Measurements from ENCODE around the gene ALDOB. TPM values are rescaled to one million over a fixed set of nuclear protein-coding genes. Genes with fewer than 3 reads are reported as not detected.

The ALDOB gene
- total RNA-seq, 2 donors from 2014 or later = 23.4 to 86.6 TPM

DNA sequence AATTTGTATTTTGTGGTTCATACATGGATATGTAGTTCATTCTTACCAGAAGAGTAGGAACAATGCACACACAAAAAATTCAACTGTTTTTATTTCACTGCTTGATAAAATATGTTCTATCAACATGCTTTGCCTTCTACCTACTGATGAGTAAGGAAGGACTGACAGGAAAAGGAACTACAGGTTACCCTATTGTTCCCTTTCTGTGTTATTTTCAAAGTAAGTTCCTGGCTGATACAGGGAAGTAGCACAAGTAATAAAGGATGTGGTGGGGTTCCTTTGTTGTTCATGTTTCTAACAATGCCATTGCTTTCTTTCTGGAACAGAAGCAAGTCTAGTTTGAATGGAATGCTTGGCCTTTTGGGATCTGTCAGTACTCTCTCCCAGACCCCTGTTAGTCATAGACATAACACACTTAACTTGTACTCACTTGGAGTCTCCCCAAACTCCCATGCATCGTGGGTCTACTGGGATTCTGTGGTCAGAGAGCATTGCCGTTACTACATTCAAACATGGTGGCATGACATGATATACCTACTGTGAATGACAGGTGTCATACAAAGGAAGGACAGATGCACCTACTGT lies 20.2 kb upstream of the ALDOB start:
- 59 to 84% methylated on average over 2 of the region's 2 CpGs for WGBS, 2 donors
- DNase-seq = no peak
- intact Hi-C loops (cut with DNase I) = loop anchor here (5.0 kb wide), 1 partner anchor 72 kb away; no protein-coding TSS in a partner anchor

DNA sequence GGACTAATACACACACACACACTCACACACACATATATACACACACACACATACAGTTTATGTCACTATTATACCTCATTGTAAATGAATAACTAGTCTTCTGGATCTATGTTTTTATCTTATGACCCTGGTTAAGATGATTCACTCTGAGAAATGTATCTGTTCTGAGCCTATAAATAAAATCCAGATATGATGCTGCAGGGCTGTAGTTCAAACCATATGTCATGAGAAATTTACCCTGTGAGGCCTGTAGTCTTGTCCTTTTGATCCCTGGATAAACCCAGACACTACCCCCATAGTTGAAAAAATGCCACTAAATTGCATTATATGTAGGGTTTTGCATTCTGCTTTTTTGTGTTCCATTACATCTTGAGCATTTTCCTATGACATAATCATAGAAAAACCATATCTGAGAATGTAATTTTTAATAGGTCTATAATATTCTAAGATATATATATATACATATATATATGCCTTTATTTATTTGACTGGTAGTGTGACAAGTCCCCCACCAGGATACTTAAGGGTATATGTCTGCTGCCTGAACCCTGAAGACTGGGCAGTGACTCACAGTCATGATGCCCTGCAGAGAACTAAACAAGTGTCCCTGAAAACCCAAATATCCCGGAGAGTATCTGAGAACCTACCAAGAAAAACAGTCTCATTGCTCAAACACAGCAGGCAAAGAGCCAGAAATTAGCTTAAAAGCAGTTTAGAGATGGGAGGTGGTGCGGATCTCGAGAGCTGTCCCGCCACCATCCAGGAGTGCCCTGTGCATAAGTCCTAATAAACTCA lies 18.4 kb upstream of the ALDOB start:
- H3K9me3 ChIP-seq = no peaks in the 10 kb centered on the region
- intact Hi-C loops (cut with DNase I) = no loop called here
- ATAC-seq (no peak), DNase-seq (no peak)
- 90 to 93% methylated on average over 4 of the region's 4 CpGs for WGBS, 2 donors
- no peak overlapping the region for H3K4me3 ChIP-seq
- H3K27me3 ChIP-seq = no peaks in the 10 kb centered on the region
- no peaks in the 10 kb centered on the region for H3K36me3 ChIP-seq (replicated peaks in 1 of 2; ENCODE audit: insufficient read depth in 1 of 2, low read depth in 2 of 2)
- H3K27ac ChIP-seq = no peak overlapping the region
- H3K4me1 ChIP-seq = peaks cover 4% of the 10 kb centered on the region
- no peak for TF ChIP-seq POLR2A (IDR thresholded peaks at IDR 0.05)
- TF ChIP-seq, protein P1, sequence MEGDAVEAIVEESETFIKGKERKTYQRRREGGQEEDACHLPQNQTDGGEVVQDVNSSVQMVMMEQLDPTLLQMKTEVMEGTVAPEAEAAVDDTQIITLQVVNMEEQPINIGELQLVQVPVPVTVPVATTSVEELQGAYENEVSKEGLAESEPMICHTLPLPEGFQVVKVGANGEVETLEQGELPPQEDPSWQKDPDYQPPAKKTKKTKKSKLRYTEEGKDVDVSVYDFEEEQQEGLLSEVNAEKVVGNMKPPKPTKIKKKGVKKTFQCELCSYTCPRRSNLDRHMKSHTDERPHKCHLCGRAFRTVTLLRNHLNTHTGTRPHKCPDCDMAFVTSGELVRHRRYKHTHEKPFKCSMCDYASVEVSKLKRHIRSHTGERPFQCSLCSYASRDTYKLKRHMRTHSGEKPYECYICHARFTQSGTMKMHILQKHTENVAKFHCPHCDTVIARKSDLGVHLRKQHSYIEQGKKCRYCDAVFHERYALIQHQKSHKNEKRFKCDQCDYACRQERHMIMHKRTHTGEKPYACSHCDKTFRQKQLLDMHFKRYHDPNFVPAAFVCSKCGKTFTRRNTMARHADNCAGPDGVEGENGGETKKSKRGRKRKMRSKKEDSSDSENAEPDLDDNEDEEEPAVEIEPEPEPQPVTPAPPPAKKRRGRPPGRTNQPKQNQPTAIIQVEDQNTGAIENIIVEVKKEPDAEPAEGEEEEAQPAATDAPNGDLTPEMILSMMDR (IDR thresholded peaks at IDR 0.05) = no peak

More for the DNA sequence above, 20.2 kb upstream of the ALDOB start:
- no peaks in the 10 kb centered on the region for H3K4me1 ChIP-seq
- no peaks in the 10 kb centered on the region for H3K36me3 ChIP-seq (replicated peaks in 1 of 2; ENCODE audit: insufficient read depth in 1 of 2, low read depth in 2 of 2)
- no peaks in the 10 kb centered on the region for H3K9me3 ChIP-seq
- no peaks in the 10 kb centered on the region for H3K27me3 ChIP-seq
- TF ChIP-seq, protein P1 (IDR thresholded peaks at IDR 0.05) = no peak
- TF ChIP-seq POLR2A (IDR thresholded peaks at IDR 0.05) = no peak
- ATAC-seq = no peak
- no peak overlapping the region for H3K27ac ChIP-seq
- no peak overlapping the region for H3K4me3 ChIP-seq

DNA sequence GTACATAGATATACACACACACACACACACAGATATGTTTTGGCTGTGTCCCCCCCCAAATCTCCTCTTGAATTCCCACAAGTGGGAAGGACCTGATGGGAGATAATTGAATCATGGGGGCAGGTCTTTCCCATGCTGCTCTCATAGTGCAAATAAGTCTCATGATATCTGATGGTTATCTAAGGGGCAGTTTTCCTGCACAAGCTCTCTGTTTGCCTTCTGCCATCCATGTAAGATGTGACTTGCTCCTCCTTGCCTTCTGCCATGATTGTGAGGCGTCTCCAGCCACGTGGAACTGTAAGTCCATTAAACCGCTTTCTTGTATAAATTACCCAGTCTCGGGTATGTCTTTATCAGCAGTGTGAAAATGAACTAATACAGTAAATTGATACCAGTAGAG lies 15.9 kb upstream of the ALDOB start:
- no peak overlapping the region for H3K27ac ChIP-seq
- intact Hi-C loops (cut with DNase I) = no loop called here
- no peak for DNase-seq
- H3K36me3 ChIP-seq (replicated peaks in 1 of 2; ENCODE audit: insufficient read depth in 1 of 2, low read depth in 2 of 2) = no peaks in the 10 kb centered on the region
- no peak for ATAC-seq
- H3K4me1 ChIP-seq = peaks cover 11% of the 10 kb centered on the region
- H3K4me3 ChIP-seq = no peak overlapping the region
- TF ChIP-seq, protein P1 (IDR thresholded peaks at IDR 0.05) = no peak
- no peak for TF ChIP-seq POLR2A (IDR thresholded peaks at IDR 0.05)
- H3K9me3 ChIP-seq = no peaks in the 10 kb centered on the region
- 79 to 91% methylated on average over 4 of the region's 4 CpGs for WGBS, 2 donors
- no peaks in the 10 kb centered on the region for H3K27me3 ChIP-seq

DNA sequence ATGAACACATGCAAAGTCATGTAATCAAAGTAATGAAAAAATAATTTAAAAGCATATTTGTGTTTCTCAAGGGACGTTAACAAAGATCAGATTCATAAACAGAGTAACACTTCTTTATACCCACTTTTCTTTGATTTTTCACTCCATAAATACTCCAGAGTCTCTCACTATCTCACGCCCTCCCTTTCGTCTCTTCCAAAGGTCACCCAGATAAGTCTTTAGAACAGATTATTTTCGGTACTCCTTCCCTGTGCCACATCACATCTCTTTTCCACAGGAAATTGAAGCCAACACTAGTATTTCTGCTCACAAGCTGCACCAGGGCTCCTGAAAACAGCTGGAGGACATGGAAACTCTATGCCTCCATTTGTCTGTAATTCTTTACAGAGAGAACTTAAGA lies 15.4 kb upstream of the ALDOB start:
- WGBS, 2 donors = 35 to 36% methylated on average over 4 of the region's 4 CpGs
- TF ChIP-seq, protein P1 (IDR thresholded peaks at IDR 0.05) = no peak
- no peak for TF ChIP-seq POLR2A (IDR thresholded peaks at IDR 0.05)
- Histone ChIP-seq H3K27me3 (no peaks in the 10 kb centered on the region), H3K27ac (no peak overlapping the region), H3K9me3 (no peaks in the 10 kb centered on the region), H3K4me3 (no peak overlapping the region), H3K4me1 (peaks cover 17% of the 10 kb centered on the region), H3K36me3 (replicated peaks in 1 of 2; ENCODE audit: insufficient read depth in 1 of 2, low read depth in 2 of 2) (no peaks in the 10 kb centered on the region)
- intact Hi-C loops (cut with DNase I) = no loop called here
- ATAC-seq (no peak), DNase-seq (no peak)
